Esophagus squamous epithelium (tissue), 5 donors: Measurements from ENCODE around the gene SPP1. TPM values are rescaled to one million over a fixed set of nuclear protein-coding genes. Genes with fewer than 3 reads are reported as not detected.
"Not testable (repeated sequence)": the region's sequence is repeated elsewhere in the genome, so short reads cannot be mapped to it uniquely, and the experiment has no call there.

Experiments
- DNase-seq: peaks from one replicate; lab custom pipeline; 2025; lab: John Stamatoyannopoulos, UW
- H3K27ac ChIP-seq, 4 donors: fragments of 200-600 bp; sonication (generic); one replicate each; pipeline ENCODE4 v1.5.1; 2016 to 2019; ENCODE audit warnings: mild to moderate bottlenecking in 1 of 4
- H3K27me3 ChIP-seq, 4 donors: fragments of 200-600 bp; sonication (generic); 1 replicate in 3 of 4; 2 replicates in 1 of 4; pipeline versions ENCODE4 v1.5.1 to v1.6.0; 2017 to 2021; ENCODE audit warnings: antibody characterized with exemption in 1 of 4
- H3K36me3 ChIP-seq, 3 donors: fragments of 200-600 bp; sonication (generic); one replicate each; pipeline ENCODE4 v1.5.1; 2016 to 2019
- H3K4me1 ChIP-seq, 3 donors: fragments of 200-600 bp; sonication (generic); one replicate each; pipeline ENCODE4 v1.5.1; 2017 to 2019
- H3K4me3 ChIP-seq, 4 donors: fragments of 200-600 bp; sonication (generic); 1 replicate in 3 of 4; 2 replicates in 1 of 4; pipeline ENCODE4 v1.5.1; 2016 to 2019; ENCODE audit warnings: mild to moderate bottlenecking in 2 of 4, moderate library complexity in 1 of 4
- H3K9me3 ChIP-seq, 3 donors: fragments of 200-600 bp; sonication (generic); one replicate each; pipeline ENCODE4 v1.5.1; 2016 to 2019
- POLR2A ChIP-seq, 4 donors: fragments of 450-650 bp; IDR thresholded peaks; one replicate each; pipeline ENCODE4 v1.6.1; 2017; ENCODE audit warnings: antibody characterized with exemption in 4 of 4, mild to moderate bottlenecking in 4 of 4, moderate library complexity in 3 of 4
- WGBS, 2 donors: methylation state at CpG; one replicate each; pipeline ENCODE4 v1.1.5; 2018; 5-methylcytosine and 5-hydroxymethylcytosine counted together
- intact Hi-C: fragments of 100-400 bp; cut with DNase I; formaldehyde crosslinking; loops from one replicate; pipeline ENCODE4 v1.15.0; 2022
- total RNA-seq, 4 donors: library from RNA; depleted of rRNA; stranded (reverse); fragments of >200 nt; gene quantifications; one replicate each; pipeline ENCODE4 v1.1.0, GENCODE V29; 2016
- TF ChIP-seq, protein P1 (sequence below), 6 experiments: fragments of 450-650 bp in 4 of 6; fragments of 200-600 bp in 2 of 6; sonication (generic) in 2 of 6; IDR thresholded peaks; one replicate each; pipeline ENCODE4 v1.5.1; 2016 to 2019; ENCODE audit warnings: antibody characterized with exemption in 6 of 6, mild to moderate bottlenecking in 4 of 6, moderate library complexity in 4 of 6
- donor health status: DM: yes; HTN: yes; CAD: no.

SPP1 gene
- total RNA-seq, 4 donors from 2014 or later, result 0.15 to 4.0 (median 2.5) TPM

DNA sequence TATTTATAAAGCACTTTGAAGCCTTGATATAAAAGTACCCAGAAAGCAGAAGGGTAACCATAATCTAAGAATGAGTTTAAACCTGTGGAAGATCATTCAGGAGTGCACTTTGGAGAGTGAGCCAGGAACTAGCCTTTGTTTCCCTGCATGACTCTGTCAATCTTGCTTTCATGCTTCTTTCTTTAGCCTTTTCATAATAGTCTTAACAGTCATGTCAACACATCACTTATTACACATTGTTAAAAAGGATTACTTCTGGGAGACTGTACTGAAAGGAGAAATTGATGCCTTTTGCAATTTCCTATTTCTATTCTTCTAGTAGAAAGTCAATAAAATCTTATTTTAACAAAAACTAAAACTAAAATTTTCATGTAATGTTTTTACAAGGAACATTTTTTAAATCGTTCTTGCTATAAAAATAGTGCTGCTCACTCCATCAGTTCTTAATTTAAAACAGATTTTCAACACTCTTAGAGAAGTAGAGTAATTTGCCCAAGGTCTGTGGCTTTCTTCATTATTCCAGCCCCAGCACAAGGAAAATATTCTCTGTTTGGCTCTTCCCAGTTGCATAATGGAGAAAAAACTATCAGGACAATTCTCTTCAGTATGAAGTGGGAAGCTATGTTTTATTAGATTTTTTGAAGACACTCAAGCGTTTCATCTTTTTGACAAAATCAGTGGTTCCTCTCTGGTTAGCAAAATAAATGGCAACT is 35.4 kb upstream of the SPP1 start:
- H3K27me3 ChIP-seq, result no peaks in the 10 kb centered on the region
- peaks cover 0 to 10% (median 4%) of the 10 kb centered on the region in 3 donors for H3K4me1 ChIP-seq
- no peak overlapping the region for H3K27ac ChIP-seq
- intact Hi-C loops, result no loop called here
- no peak for DNase-seq
- WGBS, 2 donors, result 46 to 55% methylated on average over 2 of the region's 2 CpGs
- TF ChIP-seq POLR2A (IDR thresholded peaks at IDR 0.05), result no peak
- TF ChIP-seq, protein P1, sequence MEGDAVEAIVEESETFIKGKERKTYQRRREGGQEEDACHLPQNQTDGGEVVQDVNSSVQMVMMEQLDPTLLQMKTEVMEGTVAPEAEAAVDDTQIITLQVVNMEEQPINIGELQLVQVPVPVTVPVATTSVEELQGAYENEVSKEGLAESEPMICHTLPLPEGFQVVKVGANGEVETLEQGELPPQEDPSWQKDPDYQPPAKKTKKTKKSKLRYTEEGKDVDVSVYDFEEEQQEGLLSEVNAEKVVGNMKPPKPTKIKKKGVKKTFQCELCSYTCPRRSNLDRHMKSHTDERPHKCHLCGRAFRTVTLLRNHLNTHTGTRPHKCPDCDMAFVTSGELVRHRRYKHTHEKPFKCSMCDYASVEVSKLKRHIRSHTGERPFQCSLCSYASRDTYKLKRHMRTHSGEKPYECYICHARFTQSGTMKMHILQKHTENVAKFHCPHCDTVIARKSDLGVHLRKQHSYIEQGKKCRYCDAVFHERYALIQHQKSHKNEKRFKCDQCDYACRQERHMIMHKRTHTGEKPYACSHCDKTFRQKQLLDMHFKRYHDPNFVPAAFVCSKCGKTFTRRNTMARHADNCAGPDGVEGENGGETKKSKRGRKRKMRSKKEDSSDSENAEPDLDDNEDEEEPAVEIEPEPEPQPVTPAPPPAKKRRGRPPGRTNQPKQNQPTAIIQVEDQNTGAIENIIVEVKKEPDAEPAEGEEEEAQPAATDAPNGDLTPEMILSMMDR (IDR thresholded peaks at IDR 0.05), result no peak
- no peaks in the 10 kb centered on the region for H3K9me3 ChIP-seq
- no peaks in the 10 kb centered on the region for H3K36me3 ChIP-seq
- H3K4me3 ChIP-seq, result no peak overlapping the region

DNA sequence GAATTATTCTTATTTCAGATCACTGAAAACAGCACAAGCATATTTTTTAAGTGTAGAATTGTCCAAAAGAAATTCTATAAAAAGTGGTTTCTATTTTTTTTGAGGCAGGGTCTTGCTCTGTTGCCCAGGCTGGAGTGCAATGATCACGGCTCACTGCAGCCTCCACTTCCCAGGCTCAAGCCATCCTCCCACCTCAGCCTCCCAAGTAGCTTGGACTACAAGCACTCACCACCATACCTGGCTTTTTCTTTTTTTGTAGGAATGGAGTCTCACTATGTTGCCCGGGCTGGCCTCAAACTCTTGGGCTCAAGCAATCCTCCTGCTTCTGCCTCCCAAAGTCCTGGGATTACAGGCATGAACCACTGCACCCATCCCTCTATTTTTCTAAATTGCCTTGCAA is 34.7 kb upstream of the SPP1 start:
- peaks cover 0 to 10% (median 4%) of the 10 kb centered on the region in 3 donors for H3K4me1 ChIP-seq
- H3K27me3 ChIP-seq, DNase-seq, intact Hi-C loops, H3K36me3 ChIP-seq, H3K4me3 ChIP-seq, H3K27ac ChIP-seq, H3K9me3 ChIP-seq: not testable (repeated sequence)
- WGBS, 2 donors, result 80 to 85% methylated on average over 2 of the region's 2 CpGs

DNA sequence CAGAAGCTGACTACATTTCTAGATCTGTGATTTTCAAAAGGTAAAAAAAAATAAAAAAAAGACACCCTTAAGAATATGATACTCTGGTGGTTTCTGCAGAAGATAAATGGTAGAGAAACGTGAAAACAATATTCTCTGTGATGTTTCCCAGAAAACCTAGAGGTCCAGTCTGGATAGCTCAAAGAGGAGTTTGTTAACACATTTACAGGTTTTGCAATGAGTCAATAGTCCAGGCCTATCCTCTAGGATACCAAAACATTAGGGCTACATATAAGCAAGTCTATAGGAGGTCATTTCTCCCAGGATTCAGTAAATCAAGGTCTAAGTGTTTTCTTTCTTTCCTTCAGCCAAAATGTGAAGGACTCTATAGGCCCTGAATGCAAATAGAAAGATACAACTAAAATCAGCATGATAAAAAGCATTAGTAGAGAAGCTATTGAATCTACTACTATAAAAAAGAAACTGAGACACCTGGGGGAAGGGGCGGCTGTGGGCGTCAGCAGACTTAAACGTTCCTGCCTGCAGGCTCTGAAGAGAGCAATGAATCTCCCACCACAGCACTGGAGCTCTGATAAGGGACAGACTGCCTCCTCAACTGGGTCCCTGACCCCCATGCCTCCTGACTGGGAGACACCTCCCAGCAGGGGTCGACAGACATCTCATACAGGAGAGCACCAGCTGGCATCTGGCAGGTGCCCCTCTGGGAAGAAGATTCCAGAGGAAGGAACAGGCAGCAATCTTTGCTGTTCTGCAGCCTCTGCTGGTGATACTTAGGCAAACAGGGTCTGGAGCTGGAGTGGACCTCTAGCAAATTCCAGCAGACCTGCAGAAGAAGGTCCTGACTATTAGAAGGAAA is 33.7 kb upstream of the SPP1 start:
- Histone ChIP-seq H3K4me1 (peaks cover 0 to 10% (median 4%) of the 10 kb centered on the region in 3 donors), H3K27ac (no peak overlapping the region), H3K27me3 (no peaks in the 10 kb centered on the region), H3K36me3 (no peaks in the 10 kb centered on the region), H3K9me3 (no peaks in the 10 kb centered on the region), H3K4me3 (no peak overlapping the region)
- no peak for DNase-seq
- intact Hi-C loops, result no loop called here
- WGBS, 2 donors, result 72 to 81% methylated on average over 4 to 5 of the region's 5 CpGs
- no peak for TF ChIP-seq POLR2A (IDR thresholded peaks at IDR 0.05)
- TF ChIP-seq, protein P1 (IDR thresholded peaks at IDR 0.05), result no peak

DNA sequence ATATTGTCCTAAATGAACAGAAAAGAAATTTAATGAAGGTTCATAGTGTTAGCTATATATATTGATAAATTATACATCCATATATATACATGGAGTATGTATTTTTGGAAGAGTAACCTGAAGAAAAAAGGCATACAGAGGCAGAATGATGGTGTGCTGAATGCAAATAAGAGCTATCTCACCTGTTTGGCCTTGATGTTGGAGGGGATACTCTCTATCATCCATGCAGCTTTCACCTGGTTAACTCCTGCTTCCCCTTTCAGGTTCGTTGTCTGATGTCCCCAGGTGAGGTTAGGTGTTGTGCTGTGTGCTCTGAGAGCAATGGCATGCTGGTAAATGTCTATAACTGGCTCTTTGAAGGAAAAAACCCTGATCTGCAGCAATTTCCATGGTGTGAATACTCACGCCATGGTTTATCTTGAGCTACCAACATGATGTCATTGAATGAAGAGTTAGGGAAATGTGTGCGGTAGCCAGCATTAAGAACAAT is 31.8 kb upstream of the SPP1 start:
- no peaks in the 10 kb centered on the region for H3K36me3 ChIP-seq
- no peak overlapping the region for H3K4me3 ChIP-seq
- peaks cover 0 to 10% (median 4%) of the 10 kb centered on the region in 3 donors for H3K4me1 ChIP-seq
- 81 to 88% methylated on average over 3 of the region's 3 CpGs for WGBS, 2 donors
- no peaks in the 10 kb centered on the region for H3K27me3 ChIP-seq
- H3K27ac ChIP-seq, result no peak overlapping the region
- no peaks in the 10 kb centered on the region for H3K9me3 ChIP-seq
- intact Hi-C loops, result no loop called here
- TF ChIP-seq POLR2A (IDR thresholded peaks at IDR 0.05), result no peak
- TF ChIP-seq, protein P1 (IDR thresholded peaks at IDR 0.05), result no peak
- DNase-seq, result no peak

DNA sequence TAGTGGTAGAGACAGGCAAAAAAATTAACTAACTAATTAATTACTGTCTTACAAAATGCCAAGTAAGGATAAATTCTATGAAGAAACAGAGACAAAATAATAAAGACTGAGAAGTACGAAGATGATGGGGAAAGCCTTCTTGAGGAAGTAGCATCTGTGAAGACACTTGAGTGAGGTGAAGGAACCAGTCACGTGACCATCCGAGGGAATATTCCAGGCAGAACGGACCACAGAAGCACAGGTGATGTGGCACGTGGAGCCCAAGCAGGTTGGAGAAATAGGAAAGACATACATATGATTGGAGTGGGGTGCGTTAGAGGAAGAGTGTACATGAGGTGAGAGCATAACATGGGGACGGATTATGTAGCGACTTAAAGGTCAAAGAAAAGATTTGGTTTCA is 30.5 kb upstream of the SPP1 start:
- no peak overlapping the region for H3K27ac ChIP-seq
- H3K9me3 ChIP-seq, result no peaks in the 10 kb centered on the region
- no peaks in the 10 kb centered on the region for H3K36me3 ChIP-seq
- intact Hi-C loops, result no loop called here
- peaks cover 0 to 4% (median 0%) of the 10 kb centered on the region in 3 donors for H3K4me1 ChIP-seq
- H3K27me3 ChIP-seq, result no peaks in the 10 kb centered on the region
- DNase-seq, result no peak
- TF ChIP-seq POLR2A (IDR thresholded peaks at IDR 0.05), result no peak
- TF ChIP-seq, protein P1 (IDR thresholded peaks at IDR 0.05), result no peak
- no peak overlapping the region for H3K4me3 ChIP-seq
- WGBS, 2 donors, result 87 to 88% methylated on average over 8 of the region's 8 CpGs
